Transverse colon (tissue), 4 donors: ENCODE data around the gene SLC25A13.
"Not testable (repeated sequence)": the region's sequence is repeated elsewhere in the genome, so short reads cannot be mapped to it uniquely, and the experiment has no call there.

Source experiments
- CTCF ChIP-seq, 5 experiments: fragments of 200-600 bp in 3 of 5; fragments of 450-650 bp in 2 of 5; sonication (generic) in 3 of 5; IDR thresholded peaks; 1 replicate in 2 of 5; 2 replicates in 3 of 5; pipeline ENCODE4 v1.5.1; 2016 to 2017; ENCODE audit warnings: antibody characterized with exemption in 5 of 5, inconsistent platforms in 3 of 5, mild to moderate bottlenecking in 2 of 5, moderate library complexity in 1 of 5
- EP300 ChIP-seq: sonication (generic); formaldehyde crosslinking; IDR thresholded peaks from one replicate; pipeline ENCODE4 v1.6.1; 2017; ENCODE audit warnings: antibody characterized with exemption, low read depth
- POLR2A ChIP-seq: fragments of 450-650 bp; IDR thresholded peaks from one replicate; pipeline ENCODE4 v1.6.1; 2016; ENCODE audit warnings: antibody characterized with exemption, mild to moderate bottlenecking, moderate library complexity
- POLR2AphosphoS5 ChIP-seq, 3 donors: sonication (generic); formaldehyde crosslinking; IDR thresholded peaks; one replicate each; pipeline ENCODE4 v1.6.1; 2016; ENCODE audit warnings: antibody characterized with exemption in 3 of 3

- TF ChIP-seq CTCF (IDR thresholded peaks at IDR 0.05); POLR2A; POLR2AphosphoS5 (IDR thresholded peaks at IDR 0.05); EP300: not testable (repeated sequence)
Measured at GRCh38 chr7:96326752-96327151, 4.9 kb upstream of the SLC25A13 start.
